ENCODE data around the gene IL9. TPM values are rescaled to one million over a fixed set of nuclear protein-coding genes. Genes with fewer than 3 reads are reported as not detected.

IL9 gene
- total and polyA plus RNA-seq, 2 of the 4 experiments (the other 2 are of a cell fraction), result not detected

- no peak overlapping the region for H3K4ac ChIP-seq (ENCODE audit: low read depth, low read length)
- no TSS peak for BruUV-seq (replicated peaks)
- H2AFZ ChIP-seq (replicated peaks; ENCODE audit: low read length, poor library complexity), result no peak overlapping the region
- no peak for ATAC-seq (ENCODE audit: low read depth)
- no peak overlapping the region for H4K8ac ChIP-seq (ENCODE audit: low read depth in 2 of 2, low read length in 2 of 2)
- H3K9me1 ChIP-seq (ENCODE audit: insufficient read depth, low read length), result peaks cover 2% of the 10 kb centered on the region; the same call in 1 of the 2 replicates
- intact Hi-C loops (cut with micrococcal nuclease) (no loop called here), dilution Hi-C loops (cut with HindIII; ENCODE audit: low sequenced_read_pairs, unreplicated experiment) (no loop called here), in situ Hi-C loops (cut with MboI; ENCODE audit: low sequenced_read_pairs) (no loop called here)
- peaks cover 13% of the 10 kb centered on the region for H3K27me3 ChIP-seq (ENCODE audit: control insufficient read depth, insufficient read depth, low read length)
- H3K9ac ChIP-seq (ENCODE audit: low read depth, low read length), result no peak overlapping the region
- H2AK9ac ChIP-seq (replicated peaks; ENCODE audit: low read depth, low read length, poor library complexity), result no peak overlapping the region
- no peak overlapping the region for H4K91ac ChIP-seq (ENCODE audit: insufficient read depth, low read depth, low read length)
- H4K20me1 ChIP-seq (ENCODE audit: insufficient read depth, low read length), result no peaks in the 10 kb centered on the region
- 80% methylated on average over 1 of the region's 2 CpGs; no CpG with 5 or more reads in 1 of the 2 experiments for WGBS, 2 experiments (ENCODE audit: extremely low coverage in 2 of 2, insufficient read length in 1 of 2)
- H3K36me3 ChIP-seq (ENCODE audit: control insufficient read depth, insufficient read depth, low read length), result no peaks in the 10 kb centered on the region
- POLR2A ChIA-PET (ENCODE audit: unreplicated experiment), result no interaction called here
- no peak overlapping the region for H2AK5ac ChIP-seq (ENCODE audit: low read depth, low read length)
- TF ChIP-seq CEBPB (IDR thresholded peaks at IDR 0.05; ENCODE audit: low read depth, low read length), result no peak
- no peak for TF ChIP-seq MAFK (IDR thresholded peaks at IDR 0.05; ENCODE audit: low read depth, low read length)
- TF ChIP-seq, protein P1, sequence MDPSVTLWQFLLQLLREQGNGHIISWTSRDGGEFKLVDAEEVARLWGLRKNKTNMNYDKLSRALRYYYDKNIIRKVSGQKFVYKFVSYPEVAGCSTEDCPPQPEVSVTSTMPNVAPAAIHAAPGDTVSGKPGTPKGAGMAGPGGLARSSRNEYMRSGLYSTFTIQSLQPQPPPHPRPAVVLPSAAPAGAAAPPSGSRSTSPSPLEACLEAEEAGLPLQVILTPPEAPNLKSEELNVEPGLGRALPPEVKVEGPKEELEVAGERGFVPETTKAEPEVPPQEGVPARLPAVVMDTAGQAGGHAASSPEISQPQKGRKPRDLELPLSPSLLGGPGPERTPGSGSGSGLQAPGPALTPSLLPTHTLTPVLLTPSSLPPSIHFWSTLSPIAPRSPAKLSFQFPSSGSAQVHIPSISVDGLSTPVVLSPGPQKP (IDR thresholded peaks at IDR 0.05; ENCODE audit: borderline replicate concordance, low read depth, low read length), result no peak
- TF ChIP-seq CTCF (conservative IDR thresholded peaks at IDR 0.05; ENCODE audit: low read depth, low read length), result no peak
- no peak for TF ChIP-seq MXI1 (IDR thresholded peaks at IDR 0.05; ENCODE audit: borderline replicate concordance, low read depth, low read length)
- TF ChIP-seq NFE2L2 (IDR thresholded peaks at IDR 0.05; ENCODE audit: low read depth, low read length), result no peak
- no peak for TF ChIP-seq RFX5 (IDR thresholded peaks at IDR 0.05; ENCODE audit: low read depth, low read length)
- H3K9me3 ChIP-seq (ENCODE audit: control insufficient read depth, insufficient read depth, low read length), result no peaks in the 10 kb centered on the region
- CTCF ChIA-PET, result interaction anchor here (1.3 to 1.8 kb wide), 2 partner anchors 116 to 140 kb away, joined by 3 to 6 read pairs; no protein-coding TSS in a partner anchor
- H2BK120ac ChIP-seq (ENCODE audit: low read depth, low read length), result no peak overlapping the region
- no peak overlapping the region for H2BK20ac ChIP-seq (ENCODE audit: low read depth, low read length)
- no peaks in the 10 kb centered on the region for H3K79me1 ChIP-seq (ENCODE audit: low read depth in 1 of 2, low read length in 2 of 2)
- no peak overlapping the region for H3K4me3 ChIP-seq (ENCODE audit: insufficient read depth, low read depth, low read length)
- no peak for DNase-seq
- no peak overlapping the region for H3K14ac ChIP-seq (replicated peaks; ENCODE audit: low read depth, low read length)
- no peaks in the 10 kb centered on the region for H3K4me1 ChIP-seq (ENCODE audit: control insufficient read depth, insufficient read depth, low read length)
- H3K23ac ChIP-seq (ENCODE audit: low read depth, low read length), result no peak overlapping the region
- H2BK15ac ChIP-seq (ENCODE audit: low read depth, low read length), result no peak overlapping the region
- H3K4me2 ChIP-seq (ENCODE audit: low read depth, low read length), result no peak overlapping the region
- no peak overlapping the region for H4K5ac ChIP-seq (ENCODE audit: low read depth, low read length)
- no peak overlapping the region for H2BK5ac ChIP-seq (ENCODE audit: low read depth, low read length, poor library complexity, severe bottlenecking)
- no peak overlapping the region for H3K27ac ChIP-seq (ENCODE audit: insufficient read depth, low read length)
- H3K18ac ChIP-seq (ENCODE audit: low read depth, low read length), result no peak overlapping the region
- H3K56ac ChIP-seq (ENCODE audit: extremely low read depth, insufficient read depth, low read length), result no peak overlapping the region
These were observed 46.1 kb upstream of the IL9 start for GRCh38 chr5:135941711-135942110.

Measured in IMR-90 (cell line).